ENCODE results near the gene CNNM1.

CNNM1 gene

GRCh38 chr10:99329304-99329553 is at the start of gene CNNM1:
CNNM1 (plus strand) TSS chr10:99329356; CDS start chr10:99329388, 32 bp downstream.
- no peak within 1 kb of the TSS for H3K27ac ChIP-seq (ENCODE audit: low read length)
- H3K36me3 ChIP-seq (ENCODE audit: control insufficient read depth, low read depth, low read length) = no peaks in the 10 kb centered on the region
- H3K9me3 ChIP-seq (ENCODE audit: control insufficient read depth, low read depth, low read length) = no peaks in the 10 kb centered on the region
- peaks cover 50% of the 10 kb centered on the region for H3K27me3 ChIP-seq (ENCODE audit: control insufficient read depth, insufficient read depth, low read length)
- no peaks in the 10 kb centered on the region for H3K4me1 ChIP-seq (ENCODE audit: control insufficient read depth, low read depth, low read length)
- peak within 1 kb of the TSS; percentile 65 for H3K4me3 ChIP-seq (ENCODE audit: low read length)
- H3K9ac ChIP-seq (ENCODE audit: low read length) = no peak within 1 kb of the TSS

GRCh38 chr10:99279626-99280111 is 49.5 kb upstream of the CNNM1 start:
- Histone ChIP-seq H3K27me3 (ENCODE audit: control insufficient read depth, insufficient read depth, low read length) (no peaks in the 10 kb centered on the region), H3K27ac (ENCODE audit: low read length) (no peak overlapping the region), H3K4me3 (ENCODE audit: low read length) (no peak overlapping the region), H3K4me1 (ENCODE audit: control insufficient read depth, low read depth, low read length) (no peaks in the 10 kb centered on the region), H3K36me3 (ENCODE audit: control insufficient read depth, low read depth, low read length) (no peaks in the 10 kb centered on the region), H3K9me3 (ENCODE audit: control insufficient read depth, low read depth, low read length) (peaks cover 8% of the 10 kb centered on the region), H3K9ac (ENCODE audit: low read length) (no peak overlapping the region)

GRCh38 chr10:99280472-99280871 is 48.7 kb upstream of the CNNM1 start:
- no peak overlapping the region for H3K27ac ChIP-seq (ENCODE audit: low read length)
- H3K36me3 ChIP-seq (ENCODE audit: control insufficient read depth, low read depth, low read length) = no peaks in the 10 kb centered on the region
- no peaks in the 10 kb centered on the region for H3K27me3 ChIP-seq (ENCODE audit: control insufficient read depth, insufficient read depth, low read length)
- H3K9ac ChIP-seq (ENCODE audit: low read length) = no peak overlapping the region
- H3K9me3 ChIP-seq (ENCODE audit: control insufficient read depth, low read depth, low read length) = peaks cover 8% of the 10 kb centered on the region
- H3K4me3 ChIP-seq (ENCODE audit: low read length) = no peak overlapping the region
- no peaks in the 10 kb centered on the region for H3K4me1 ChIP-seq (ENCODE audit: control insufficient read depth, low read depth, low read length)

GRCh38 chr10:99285881-99286280 is 43.3 kb upstream of the CNNM1 start:
- Histone ChIP-seq H3K4me3 (ENCODE audit: low read length) (no peak overlapping the region), H3K9ac (ENCODE audit: low read length) (no peak overlapping the region), H3K4me1 (ENCODE audit: control insufficient read depth, low read depth, low read length) (no peaks in the 10 kb centered on the region), H3K27ac (ENCODE audit: low read length) (no peak overlapping the region), H3K36me3 (ENCODE audit: control insufficient read depth, low read depth, low read length) (no peaks in the 10 kb centered on the region), H3K27me3 (ENCODE audit: control insufficient read depth, insufficient read depth, low read length) (no peaks in the 10 kb centered on the region), H3K9me3 (ENCODE audit: control insufficient read depth, low read depth, low read length) (peaks cover 8% of the 10 kb centered on the region)

- no peaks in the 10 kb centered on the region for H3K36me3 ChIP-seq (ENCODE audit: control insufficient read depth, low read depth, low read length)
- H3K9ac ChIP-seq (ENCODE audit: low read length) = no peak overlapping the region
- no peaks in the 10 kb centered on the region for H3K4me1 ChIP-seq (ENCODE audit: control insufficient read depth, low read depth, low read length)
- H3K27me3 ChIP-seq (ENCODE audit: control insufficient read depth, insufficient read depth, low read length) = no peaks in the 10 kb centered on the region
- no peak overlapping the region for H3K27ac ChIP-seq (ENCODE audit: low read length)
- H3K9me3 ChIP-seq (ENCODE audit: control insufficient read depth, low read depth, low read length) = no peaks in the 10 kb centered on the region
- no peak overlapping the region for H3K4me3 ChIP-seq (ENCODE audit: low read length)
Observed at GRCh38 chr10:99290306-99290705, 38.9 kb upstream of the CNNM1 start.

- no peak overlapping the region for H3K9ac ChIP-seq (ENCODE audit: low read length)
- H3K36me3 ChIP-seq (ENCODE audit: control insufficient read depth, low read depth, low read length) = no peaks in the 10 kb centered on the region
- H3K4me3 ChIP-seq (ENCODE audit: low read length) = no peak overlapping the region
- H3K27me3 ChIP-seq (ENCODE audit: control insufficient read depth, insufficient read depth, low read length) = no peaks in the 10 kb centered on the region
- no peaks in the 10 kb centered on the region for H3K9me3 ChIP-seq (ENCODE audit: control insufficient read depth, low read depth, low read length)
- H3K27ac ChIP-seq (ENCODE audit: low read length) = no peak overlapping the region
- H3K4me1 ChIP-seq (ENCODE audit: control insufficient read depth, low read depth, low read length) = no peaks in the 10 kb centered on the region
Observed at GRCh38 chr10:99292159-99292558, 37.0 kb upstream of the CNNM1 start.

GRCh38 chr10:99296605-99297004 is 32.6 kb upstream of the CNNM1 start:
- no peaks in the 10 kb centered on the region for H3K27me3 ChIP-seq (ENCODE audit: control insufficient read depth, insufficient read depth, low read length)
- no peak overlapping the region for H3K9ac ChIP-seq (ENCODE audit: low read length)
- no peaks in the 10 kb centered on the region for H3K9me3 ChIP-seq (ENCODE audit: control insufficient read depth, low read depth, low read length)
- H3K4me1 ChIP-seq (ENCODE audit: control insufficient read depth, low read depth, low read length) = no peaks in the 10 kb centered on the region
- no peak overlapping the region for H3K4me3 ChIP-seq (ENCODE audit: low read length)
- H3K36me3 ChIP-seq (ENCODE audit: control insufficient read depth, low read depth, low read length) = no peaks in the 10 kb centered on the region
- H3K27ac ChIP-seq (ENCODE audit: low read length) = no peak overlapping the region

GRCh38 chr10:99297033-99297432 is 32.1 kb upstream of the CNNM1 start:
- Histone ChIP-seq H3K4me1 (ENCODE audit: control insufficient read depth, low read depth, low read length) (no peaks in the 10 kb centered on the region), H3K9ac (ENCODE audit: low read length) (no peak overlapping the region), H3K4me3 (ENCODE audit: low read length) (no peak overlapping the region), H3K36me3 (ENCODE audit: control insufficient read depth, low read depth, low read length) (no peaks in the 10 kb centered on the region), H3K9me3 (ENCODE audit: control insufficient read depth, low read depth, low read length) (no peaks in the 10 kb centered on the region), H3K27ac (ENCODE audit: low read length) (no peak overlapping the region), H3K27me3 (ENCODE audit: control insufficient read depth, insufficient read depth, low read length) (no peaks in the 10 kb centered on the region)

- Histone ChIP-seq H3K27ac (ENCODE audit: low read length) (no peak overlapping the region), H3K27me3 (ENCODE audit: control insufficient read depth, insufficient read depth, low read length) (no peaks in the 10 kb centered on the region), H3K4me3 (ENCODE audit: low read length) (no peak overlapping the region), H3K9ac (ENCODE audit: low read length) (no peak overlapping the region), H3K4me1 (ENCODE audit: control insufficient read depth, low read depth, low read length) (peaks cover 4% of the 10 kb centered on the region), H3K36me3 (ENCODE audit: control insufficient read depth, low read depth, low read length) (no peaks in the 10 kb centered on the region), H3K9me3 (ENCODE audit: control insufficient read depth, low read depth, low read length) (peaks cover 9% of the 10 kb centered on the region)
Observed at GRCh38 chr10:99303899-99304861, 25.0 kb upstream of the CNNM1 start.

GRCh38 chr10:99304862-99305229 is 24.3 kb upstream of the CNNM1 start:
- no peaks in the 10 kb centered on the region for H3K27me3 ChIP-seq (ENCODE audit: control insufficient read depth, insufficient read depth, low read length)
- H3K36me3 ChIP-seq (ENCODE audit: control insufficient read depth, low read depth, low read length) = no peaks in the 10 kb centered on the region

GRCh38 chr10:99312501-99312900 is 16.7 kb upstream of the CNNM1 start:
- no peaks in the 10 kb centered on the region for H3K36me3 ChIP-seq (ENCODE audit: control insufficient read depth, low read depth, low read length)
- peaks cover 9% of the 10 kb centered on the region for H3K9me3 ChIP-seq (ENCODE audit: control insufficient read depth, low read depth, low read length)
- no peaks in the 10 kb centered on the region for H3K4me1 ChIP-seq (ENCODE audit: control insufficient read depth, low read depth, low read length)
- H3K27me3 ChIP-seq (ENCODE audit: control insufficient read depth, insufficient read depth, low read length) = no peaks in the 10 kb centered on the region
- no peak overlapping the region for H3K27ac ChIP-seq (ENCODE audit: low read length)
- H3K9ac ChIP-seq (ENCODE audit: low read length) = no peak overlapping the region
- no peak overlapping the region for H3K4me3 ChIP-seq (ENCODE audit: low read length)

More at GRCh38 chr10:99304862-99305229, 24.3 kb upstream of the CNNM1 start:
- H3K4me3 ChIP-seq (ENCODE audit: low read length) = no peak overlapping the region
- no peak overlapping the region for H3K27ac ChIP-seq (ENCODE audit: low read length)
- H3K4me1 ChIP-seq (ENCODE audit: control insufficient read depth, low read depth, low read length) = peaks cover 4% of the 10 kb centered on the region
- H3K9me3 ChIP-seq (ENCODE audit: control insufficient read depth, low read depth, low read length) = peaks cover 9% of the 10 kb centered on the region
- no peak overlapping the region for H3K9ac ChIP-seq (ENCODE audit: low read length)

- Histone ChIP-seq H3K4me3 (ENCODE audit: low read length) (no peak overlapping the region), H3K27me3 (ENCODE audit: control insufficient read depth, insufficient read depth, low read length) (no peaks in the 10 kb centered on the region), H3K9me3 (ENCODE audit: control insufficient read depth, low read depth, low read length) (no peaks in the 10 kb centered on the region), H3K4me1 (ENCODE audit: control insufficient read depth, low read depth, low read length) (no peaks in the 10 kb centered on the region), H3K9ac (ENCODE audit: low read length) (no peak overlapping the region), H3K36me3 (ENCODE audit: control insufficient read depth, low read depth, low read length) (no peaks in the 10 kb centered on the region), H3K27ac (ENCODE audit: low read length) (no peak overlapping the region)
Observed at GRCh38 chr10:99315853-99316252, 13.3 kb upstream of the CNNM1 start.

All from iPS-18a (cell line).